BLaER1 (cell line): ENCODE results near the gene UBE2V1.

Experiments
- H3K27ac ChIP-seq: shearing (Covaris generic); formaldehyde crosslinking; 2 replicates; pipeline ENCODE4 v1.8.1; 2022
- H3K27me3 ChIP-seq: shearing (Covaris generic); formaldehyde crosslinking; 2 replicates; pipeline ENCODE4 v1.8.1; 2022
- H3K36me3 ChIP-seq: shearing (Covaris generic); formaldehyde crosslinking; 2 replicates; pipeline ENCODE4 v1.8.1; 2022
- H3K4me1 ChIP-seq: shearing (Covaris generic); formaldehyde crosslinking; 2 replicates; pipeline ENCODE4 v1.8.1; 2022
- H3K4me2 ChIP-seq: shearing (Covaris generic); formaldehyde crosslinking; 2 replicates; pipeline ENCODE4 v1.8.1; 2022
- H3K4me3 ChIP-seq: shearing (Covaris generic); formaldehyde crosslinking; 2 replicates; pipeline ENCODE4 v1.8.1; 2022
- H3K9ac ChIP-seq: shearing (Covaris generic); formaldehyde crosslinking; 2 replicates; pipeline ENCODE4 v1.8.1; 2022
- H3K9me3 ChIP-seq: shearing (Covaris generic); formaldehyde crosslinking; 2 replicates; pipeline ENCODE4 v1.8.1; 2022
- H4K20me1 ChIP-seq: shearing (Covaris generic); formaldehyde crosslinking; 2 replicates; pipeline ENCODE4 v1.8.1; 2022
- Cebpa-rat ChIP-seq: shearing (Covaris generic); IDR thresholded peaks from 2 replicates; pipeline ENCODE4 v1.8.1; 2022

The UBE2V1 gene

DNA sequence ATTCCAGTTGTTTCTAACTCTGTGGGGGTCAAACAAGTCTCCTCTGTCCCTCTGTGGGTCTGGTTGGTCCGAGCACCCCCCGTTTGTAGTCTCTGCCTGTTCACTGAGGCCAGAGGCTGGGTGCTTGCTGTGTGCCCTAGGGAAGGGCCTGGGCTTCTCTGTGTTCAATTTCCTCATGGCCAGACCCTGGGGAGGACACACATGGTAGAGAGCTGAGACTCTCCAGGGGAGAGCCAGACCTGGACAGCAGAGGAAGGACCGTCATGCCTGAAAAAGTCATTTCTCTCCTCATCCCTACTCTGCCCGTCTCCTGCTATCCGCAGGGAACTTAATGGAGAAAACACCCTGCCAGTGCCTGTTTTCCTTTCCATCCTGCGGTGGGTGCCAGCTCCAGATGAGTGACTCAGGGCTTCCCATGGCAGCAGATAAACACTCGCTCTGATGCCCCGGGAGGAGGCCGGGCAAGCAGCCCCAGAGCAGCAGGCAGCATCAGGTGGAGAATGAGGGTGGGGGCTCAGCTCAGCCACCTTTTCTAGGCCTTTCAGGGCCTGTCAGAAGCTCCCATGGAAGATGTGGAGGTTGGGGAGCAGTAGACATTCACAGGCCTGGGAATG lies 78.3 kb downstream of the UBE2V1 start:
- no peaks in the 10 kb centered on the region for H3K27me3 ChIP-seq
- H3K9ac ChIP-seq = no peak overlapping the region
- no peak overlapping the region for H3K4me2 ChIP-seq
- H3K9me3 ChIP-seq = no peaks in the 10 kb centered on the region
- peaks cover 13% of the 10 kb centered on the region for H3K4me1 ChIP-seq
- no peak for TF ChIP-seq Cebpa-rat
- no peak overlapping the region for H3K4me3 ChIP-seq
- H4K20me1 ChIP-seq = no peaks in the 10 kb centered on the region
- no peak overlapping the region for H3K27ac ChIP-seq
- H3K36me3 ChIP-seq = no peaks in the 10 kb centered on the region

DNA sequence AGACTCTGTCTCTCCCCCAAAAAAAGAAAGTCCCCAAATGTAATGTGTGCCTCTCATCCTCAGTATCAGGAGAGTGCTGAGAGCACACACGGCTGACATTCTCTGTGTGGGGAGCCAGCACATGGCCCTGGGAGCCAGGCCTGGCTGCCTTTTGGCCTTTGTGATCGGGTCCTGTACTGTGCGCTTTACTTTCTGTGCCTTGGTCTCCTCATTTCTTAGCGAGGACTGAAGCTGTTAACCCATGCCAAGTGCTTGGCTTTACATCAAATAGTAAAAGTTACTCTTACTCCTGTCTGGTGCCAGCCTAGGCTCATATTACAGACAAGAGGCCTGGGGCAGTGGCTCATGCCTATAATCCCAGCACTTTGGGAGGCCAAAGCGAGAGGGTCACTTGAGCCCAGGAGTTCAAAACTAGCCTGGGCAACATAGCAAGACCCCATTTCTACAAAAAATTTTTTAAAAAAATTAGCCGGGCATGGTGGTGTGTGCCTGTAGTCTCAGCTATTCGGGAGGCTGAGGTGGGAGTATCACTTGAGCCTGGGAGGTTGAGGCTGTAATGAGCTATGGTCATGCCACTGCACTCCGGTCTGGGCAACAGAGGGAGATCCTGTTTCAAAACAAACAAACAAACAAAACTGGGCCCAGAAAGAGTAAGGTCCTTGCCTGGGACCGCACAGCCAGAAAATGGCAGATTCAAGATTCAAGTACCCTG lies 79.8 kb downstream of the UBE2V1 start:
- H4K20me1 ChIP-seq = no peaks in the 10 kb centered on the region
- H3K4me2 ChIP-seq = no peak overlapping the region
- no peaks in the 10 kb centered on the region for H3K9me3 ChIP-seq
- H3K27me3 ChIP-seq = no peaks in the 10 kb centered on the region
- H3K9ac ChIP-seq = no peak overlapping the region
- TF ChIP-seq Cebpa-rat = no peak
- H3K4me1 ChIP-seq = no peaks in the 10 kb centered on the region; the same call in 1 of the 2 replicates
- no peaks in the 10 kb centered on the region for H3K36me3 ChIP-seq
- no peak overlapping the region for H3K27ac ChIP-seq
- no peak overlapping the region for H3K4me3 ChIP-seq
